ENCODE results near the gene CAB39L.
"Not testable (repeated sequence)": the region's sequence is repeated elsewhere in the genome, so short reads cannot be mapped to it uniquely, and the experiment has no call there.

The CAB39L gene

DNA sequence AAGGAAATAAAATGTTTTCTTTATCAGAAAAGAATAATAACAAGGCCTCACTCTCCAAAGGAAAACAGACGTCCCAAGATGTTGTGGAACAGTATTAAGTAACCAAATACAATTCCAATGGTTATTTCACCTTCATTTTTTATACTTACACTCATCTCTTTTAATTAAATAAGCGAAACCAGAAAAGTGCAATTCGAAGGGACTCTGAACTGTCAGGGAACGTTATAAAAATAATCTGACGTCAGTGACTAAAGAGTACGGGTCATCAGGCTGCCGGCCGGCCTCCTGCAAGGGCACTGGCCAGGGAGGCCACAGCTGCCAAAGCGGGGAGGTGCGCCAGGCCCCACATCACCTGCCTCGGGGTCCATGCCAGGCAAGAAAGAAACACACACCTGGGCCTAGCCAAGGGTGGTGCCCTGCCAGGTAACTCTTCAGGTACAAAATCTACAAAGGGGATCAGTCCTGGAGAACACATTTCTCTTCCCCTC lies 134.9 kb downstream of the CAB39L start:
- DNase-seq (ENCODE audit: low read depth): no peak

DNA sequence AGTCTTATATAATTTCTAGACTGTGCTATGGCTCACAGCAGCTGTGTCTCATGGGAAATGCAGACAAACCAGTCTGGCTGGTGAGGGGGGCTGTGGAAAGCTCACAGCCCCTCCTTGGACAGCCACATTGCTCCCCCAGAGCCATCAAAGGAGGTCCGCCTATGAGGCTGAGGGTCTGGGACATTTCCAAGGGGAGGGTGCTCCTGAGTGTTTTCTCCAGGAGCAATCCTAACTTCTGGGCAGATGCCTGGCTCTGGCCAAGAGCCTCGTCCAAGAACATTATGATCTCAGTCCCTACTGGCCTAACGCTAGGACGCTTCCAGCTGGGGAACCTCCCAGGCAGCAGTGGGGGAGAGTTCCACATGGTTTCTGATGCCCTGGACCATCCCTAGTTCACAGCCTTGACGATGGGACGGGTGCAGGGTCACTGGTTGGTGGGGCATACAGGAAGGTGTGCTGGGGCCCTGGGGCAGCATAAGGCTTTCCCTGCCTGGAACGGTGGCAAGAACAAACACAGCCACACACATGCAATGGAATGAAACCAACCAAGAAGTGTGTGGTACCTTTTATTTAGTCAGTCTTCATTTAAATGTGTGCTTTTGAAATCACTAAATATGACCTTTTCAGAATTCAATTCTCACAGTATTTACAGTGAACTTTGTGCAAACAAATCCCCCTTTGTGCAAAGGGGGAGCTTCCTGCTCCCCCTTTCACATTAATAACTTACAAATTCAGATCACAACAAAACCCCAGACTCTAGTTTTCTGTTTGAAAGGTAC lies 135.6 kb downstream of the CAB39L start:
- DNase-seq (ENCODE audit: low read depth): no peak

DNA sequence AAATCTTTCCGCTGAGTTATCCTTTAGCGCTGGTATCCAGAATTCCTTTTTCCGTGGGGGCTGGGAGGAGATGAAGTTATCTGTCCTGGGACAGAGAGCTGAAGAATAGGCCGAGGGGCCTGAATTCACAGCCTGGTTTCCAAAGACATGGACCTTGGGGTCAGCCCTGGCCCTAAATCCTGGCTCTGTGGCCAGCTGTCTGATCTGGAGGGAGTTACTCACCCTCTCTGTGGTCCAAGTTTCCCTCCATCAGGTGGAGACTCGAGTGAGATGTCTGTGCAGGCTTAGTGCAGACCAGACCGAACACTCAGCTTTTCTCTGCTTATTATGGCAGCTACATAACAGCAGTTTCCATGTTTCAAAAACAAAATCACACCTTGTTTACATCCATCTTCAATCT lies 136.5 kb downstream of the CAB39L start:
- DNase-seq (ENCODE audit: low read depth): no peak

DNA sequence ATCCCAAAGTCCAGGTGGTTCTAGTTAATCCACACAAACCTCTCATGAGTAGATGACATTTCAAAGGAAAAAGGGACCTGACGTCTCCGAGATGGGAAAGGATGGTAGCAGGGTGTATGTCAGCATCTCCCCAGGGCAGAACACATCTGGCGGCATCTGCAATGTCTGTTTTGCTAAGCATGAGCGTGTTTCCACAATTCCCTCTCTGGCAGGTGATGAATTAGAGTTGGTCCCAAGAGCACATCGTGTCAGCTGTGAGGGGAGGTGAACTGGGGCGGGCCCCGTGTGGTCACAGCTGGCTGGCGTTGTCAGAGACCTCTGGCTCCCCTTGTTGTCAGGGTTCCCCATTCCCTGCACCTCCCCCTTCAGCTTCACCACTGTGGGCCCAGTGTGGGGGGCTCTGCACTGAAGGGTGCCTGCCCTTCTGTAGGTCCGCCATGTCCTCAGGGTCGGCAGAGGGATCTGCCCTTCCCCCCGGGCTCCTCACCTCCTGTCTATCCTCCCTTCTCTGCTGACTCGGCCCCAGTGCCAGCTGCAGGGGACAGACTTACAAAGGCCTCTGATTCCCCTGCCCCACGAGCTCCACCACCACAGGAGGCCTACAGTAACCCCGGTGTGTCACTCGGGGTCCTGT lies 138.0 kb downstream of the CAB39L start:
- DNase-seq (ENCODE audit: low read depth): no peak

GRCh38 chr13:49304763-49305700 lies 138.8 kb downstream of the CAB39L start:
- DNase-seq (ENCODE audit: low read depth): no peak

DNA sequence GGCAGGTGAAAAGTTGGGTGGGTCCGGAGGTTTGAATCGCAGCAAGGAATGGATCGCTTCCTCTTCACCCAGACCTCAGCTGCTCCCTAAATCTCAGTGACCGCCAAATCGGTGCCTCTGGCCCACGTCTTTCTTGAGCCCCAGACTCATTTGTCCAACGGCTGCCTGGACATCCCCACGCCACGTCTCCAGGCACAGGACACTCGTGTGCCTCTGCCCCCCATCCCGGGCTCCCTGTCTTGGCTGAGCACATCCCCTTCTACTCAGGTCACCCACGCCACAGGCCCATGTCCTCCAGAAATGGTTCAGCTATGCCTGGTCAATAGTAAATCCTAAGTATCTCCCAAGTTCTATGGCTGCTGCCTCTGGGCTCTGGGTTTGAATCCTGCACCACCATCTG lies 139.5 kb downstream of the CAB39L start:
- DNase-seq (ENCODE audit: low read depth): no peak

DNA sequence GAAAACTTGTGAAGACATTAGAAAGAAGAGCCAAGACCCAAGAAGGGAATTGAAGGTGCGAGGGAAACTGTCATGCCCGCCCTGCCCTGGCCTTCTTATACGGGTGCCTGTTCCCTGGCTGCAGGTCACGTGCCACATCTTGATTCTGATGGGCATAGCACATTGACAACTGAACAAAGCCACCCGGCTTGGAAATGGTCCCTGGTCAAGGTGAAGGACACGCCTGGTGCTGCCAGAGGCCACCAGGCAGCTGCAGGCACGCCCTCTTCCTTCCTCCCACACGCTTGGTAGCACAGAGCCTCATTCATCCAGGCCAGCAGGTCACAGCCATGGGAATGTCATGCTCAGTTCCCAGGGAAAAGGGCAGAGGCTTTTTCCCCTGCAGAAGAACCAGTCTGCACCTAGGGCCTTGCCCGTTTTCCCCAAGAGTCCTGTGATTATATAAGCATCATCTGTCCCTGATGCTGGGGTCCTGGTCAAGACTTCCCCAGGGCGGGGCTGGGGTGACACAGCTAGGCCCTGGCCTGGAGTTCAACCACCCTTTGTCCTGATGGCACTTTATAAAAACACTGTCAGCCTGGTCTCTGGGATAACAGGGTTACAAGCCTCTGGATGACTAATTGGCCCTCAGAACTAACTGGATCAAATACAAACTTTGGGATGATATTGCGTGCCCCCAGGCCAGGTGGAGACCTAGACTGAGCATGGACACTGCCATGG lies 140.2 kb downstream of the CAB39L start:
- no peak for DNase-seq (ENCODE audit: low read depth)

- no peak for DNase-seq (ENCODE audit: low read depth)
These were observed 141.0 kb downstream of the CAB39L start for GRCh38 chr13:49302817-49303216.

DNA sequence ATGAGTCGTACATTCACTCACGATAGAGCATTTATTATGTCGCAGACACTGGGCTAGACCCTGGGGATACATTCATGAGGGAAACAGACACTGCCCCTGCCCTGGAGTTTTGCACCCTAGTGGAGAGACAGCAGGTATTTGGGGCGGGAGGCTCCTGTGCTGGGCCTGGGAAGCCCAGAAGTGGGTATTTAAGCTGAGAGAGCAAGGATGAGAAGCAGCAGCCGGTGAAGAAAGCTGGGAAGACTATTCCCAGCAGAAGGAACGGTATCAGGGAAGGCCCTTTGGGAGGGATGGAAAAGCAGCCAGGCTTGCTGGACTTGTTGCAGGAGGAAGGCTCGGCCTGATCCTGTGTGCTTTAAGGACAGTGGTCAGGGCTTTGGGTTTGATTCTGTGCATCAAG lies 141.6 kb downstream of the CAB39L start:
- DNase-seq (ENCODE audit: low read depth): no peak

DNA sequence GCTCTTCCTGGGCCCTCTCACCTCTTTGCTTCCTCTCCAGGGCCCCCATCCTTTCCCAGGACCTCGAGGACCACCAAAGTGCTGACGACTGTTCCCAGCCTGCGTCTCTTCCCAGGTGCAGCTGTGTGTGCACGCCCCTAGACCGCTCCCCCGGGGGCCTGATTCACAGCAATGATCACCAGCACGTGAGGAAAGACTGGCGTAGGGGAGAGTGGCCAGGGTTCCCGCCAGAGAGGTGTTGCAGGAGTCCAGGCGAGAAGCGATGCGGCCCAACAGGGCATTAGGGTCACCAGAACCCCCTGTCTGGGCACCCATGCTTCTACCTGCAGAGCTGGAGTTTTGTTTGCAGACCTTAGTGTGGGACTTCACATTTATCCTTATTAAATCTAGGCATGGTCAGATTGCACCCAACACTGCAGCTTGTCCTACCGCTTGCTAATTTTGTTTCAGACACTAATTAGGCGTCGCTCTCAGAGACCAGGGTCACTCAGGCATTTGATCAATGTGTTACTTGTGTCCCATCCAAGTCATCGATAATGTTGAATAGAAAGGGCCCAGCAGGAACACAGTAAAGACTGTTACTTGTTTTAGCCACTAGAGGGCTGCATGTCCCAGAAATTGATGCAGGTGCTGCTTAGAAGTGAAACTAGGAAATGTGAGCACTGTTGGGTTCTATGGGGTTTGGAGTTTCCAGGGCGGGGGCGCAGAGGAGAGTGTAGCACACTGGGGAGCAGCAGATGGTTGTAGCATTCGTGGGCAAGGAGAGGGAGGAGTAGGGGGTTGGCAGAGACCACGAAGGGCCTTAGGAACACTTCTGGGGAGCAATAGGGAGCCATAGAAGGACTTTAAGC lies 142.9 kb downstream of the CAB39L start:
- DNase-seq (ENCODE audit: low read depth): peak; percentile 43

DNA sequence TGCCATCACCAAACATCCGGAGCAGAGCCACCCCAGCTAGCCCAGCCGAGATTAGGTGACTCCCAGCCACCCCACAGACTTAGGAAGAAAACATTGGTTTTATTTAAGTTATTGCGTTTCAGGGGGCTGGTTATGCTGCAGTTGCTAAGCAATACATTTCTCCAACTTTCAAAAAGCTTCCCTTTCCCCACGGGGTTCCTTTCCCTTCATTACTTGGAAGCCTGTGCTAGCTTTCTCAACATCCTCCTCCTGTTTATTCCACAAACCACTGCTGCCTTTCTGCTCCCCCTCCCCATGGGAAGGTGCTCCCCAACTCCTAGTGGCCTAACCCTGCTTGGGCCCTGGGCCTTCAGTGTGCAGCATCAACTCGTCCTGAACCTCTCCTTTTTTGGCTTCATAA lies 143.6 kb downstream of the CAB39L start:
- DNase-seq (ENCODE audit: low read depth): no peak

GRCh38 chr13:49298903-49299605 lies 144.8 kb downstream of the CAB39L start:
- no peak for DNase-seq (ENCODE audit: low read depth)

DNA sequence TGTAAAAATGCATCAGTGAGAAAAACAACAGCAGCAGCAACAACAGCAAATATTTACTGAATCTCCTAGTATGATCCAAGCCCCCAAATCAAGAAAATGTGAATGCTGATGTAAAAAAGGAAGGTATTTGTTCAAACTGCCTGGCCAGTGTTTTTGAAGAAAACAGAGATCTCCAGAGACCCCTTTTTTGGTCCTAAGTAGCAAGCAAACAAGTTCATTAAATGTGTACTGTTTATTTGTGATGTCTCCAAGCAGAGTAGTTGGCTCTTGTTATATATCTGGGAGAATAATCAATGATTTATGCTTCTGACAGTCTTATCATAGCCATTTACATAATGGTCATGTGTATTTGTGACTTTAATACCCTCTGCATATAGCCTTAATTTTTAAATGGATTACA lies 145.4 kb downstream of the CAB39L start:
- DNase-seq (ENCODE audit: low read depth): no peak

- DNase-seq (ENCODE audit: low read depth): no peak
These were observed 146.5 kb downstream of the CAB39L start for GRCh38 chr13:49297338-49297737.

GRCh38 chr13:49296659-49297058 lies 147.2 kb downstream of the CAB39L start:
- no peak for DNase-seq (ENCODE audit: low read depth)

- DNase-seq (ENCODE audit: low read depth): no peak
These were observed 148.6 kb downstream of the CAB39L start for GRCh38 chr13:49295244-49295643.

DNA sequence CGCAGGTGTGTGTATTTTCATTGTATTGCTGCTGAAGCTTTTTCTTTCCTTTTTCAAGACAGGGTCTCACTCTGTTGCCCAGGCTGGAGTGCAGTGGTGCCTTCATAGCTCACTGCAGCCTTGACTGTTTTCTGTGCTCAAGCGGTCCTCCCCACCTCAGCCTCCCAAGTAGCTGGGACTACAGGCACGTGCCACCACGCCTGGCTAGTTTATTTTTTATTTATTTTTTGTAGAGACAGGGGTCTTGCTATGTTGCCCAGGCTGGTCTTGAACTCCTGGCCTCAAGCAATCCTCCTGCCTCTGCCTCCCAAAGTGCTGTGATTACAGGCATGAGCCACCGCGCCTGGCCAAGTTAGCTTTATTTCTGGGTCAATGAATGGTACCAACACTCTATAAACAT lies 149.1 kb downstream of the CAB39L start:
- not testable (repeated sequence) for DNase-seq (ENCODE audit: low read depth)

- DNase-seq (ENCODE audit: low read depth): no peak
These were observed 150.9 kb downstream of the CAB39L start for GRCh38 chr13:49292742-49293486.

DNA sequence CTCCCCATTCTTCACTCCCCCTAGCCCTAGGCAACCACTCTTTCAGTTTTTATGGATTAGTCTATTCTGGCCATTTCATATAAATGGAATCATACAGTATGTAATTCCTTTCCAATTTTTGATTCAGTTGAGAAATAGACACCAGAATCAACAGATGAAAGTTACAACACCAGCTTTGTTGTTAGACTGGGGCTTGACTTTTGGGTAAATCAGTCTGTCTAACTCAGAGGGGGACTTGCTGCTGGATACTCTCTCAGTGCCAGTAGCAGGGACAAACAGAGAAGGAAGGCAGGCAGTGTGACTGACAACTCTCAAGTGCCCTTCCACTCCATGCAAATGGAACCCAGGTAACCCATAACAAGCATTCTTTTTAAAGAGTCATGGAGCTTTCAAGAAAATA lies 155.4 kb downstream of the CAB39L start:
- DNase-seq (ENCODE audit: low read depth): no peak

DNA sequence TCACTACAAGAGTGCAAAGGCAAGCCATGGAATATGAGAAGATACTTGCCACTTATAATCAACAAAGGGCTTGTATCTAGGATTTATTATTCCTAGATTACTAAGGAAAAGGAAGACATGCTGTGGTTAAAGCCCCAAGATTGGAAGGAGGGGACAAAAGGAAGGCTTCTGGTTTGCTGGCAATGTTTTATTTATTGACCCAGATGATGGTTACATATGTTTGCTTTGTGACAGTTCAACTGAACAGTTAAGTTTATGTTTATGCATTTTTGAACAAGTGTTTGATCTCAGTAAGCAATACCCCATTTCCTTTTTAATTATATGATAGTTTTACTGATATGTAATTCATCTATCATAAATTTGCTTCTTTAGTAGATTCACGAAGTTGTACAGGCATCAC lies 155.9 kb downstream of the CAB39L start:
- DNase-seq (ENCODE audit: low read depth): no peak

Data from activated gamma-delta T cell treated with anti-CD3 and anti-CD28 coated beads, Interleukin-2, amount 50 U/mL, for 16 hours (primary cell).